HepG2 (cell line): Measurements from ENCODE around the gene POU2F1. TPM values are rescaled to one million over a fixed set of nuclear protein-coding genes. Genes with fewer than 3 reads are reported as not detected.

ENCODE experiments used
- ATAC-seq: fragments of 200-7000 bp; cut with Tn5 transposase; 3 replicates; pipeline ENCODE4 v1.9.1; 2020; ENCODE audit warnings: mild to moderate bottlenecking, moderate library complexity
- BruUV-seq: library from RNA; stranded (reverse); fragments of 400-500 nt; replicated peaks from 2 replicates; lab custom pipeline; 2021; lab: Mats Ljungman, UMichigan
- CTCF ChIA-PET: fragments of 300-600 bp; formaldehyde crosslinking; extraction: SDS; loops from one replicate; lab custom pipeline; 2021; ENCODE audit warnings: low total read pairs, inconsistent platforms, low intra/inter-chr PET ratio; lab: Yijun Ruan, JAX
- POLR2A ChIA-PET: fragments of 350-600 bp; sonication (Branson Sonifier 250); formaldehyde crosslinking; loops from one replicate; lab custom pipeline; 2020; ENCODE audit warnings: antibody characterized with exemption, inconsistent platforms; lab: Yijun Ruan, JAX
- DNase-seq: peaks from one replicate; pipeline ENCODE4 v3.0.0-alpha.2; 2015; ENCODE audit warnings: low spot score
- FAIRE-seq: peaks from 3 replicates; lab custom pipeline; 2011; peaks lifted over from hg19 to GRCh38; lab: Jason Lieb, UNC
- H2AFZ ChIP-seq: one replicate; pipeline ENCODE4 v1.6.1; 2011; ENCODE audit warnings: low read length, inconsistent platforms
- H3K27ac ChIP-seq: fragments of 300-600 bp; 3 replicates; pipeline ENCODE4 v1.8.0; 2011; ENCODE audit warnings: mixed run types, mild to moderate bottlenecking, mixed read lengths, low read length, inconsistent platforms; ENCODE audit not compliant: insufficient read depth; ENCODE audit errors: extremely low read length
- H3K27me3 ChIP-seq, 2 experiments: fragments of 200-600 bp in 1 of 2; 2 replicates in 1 of 2; 3 replicates in 1 of 2; pipeline versions ENCODE4 v1.6.0 to v1.8.0; 2011; ENCODE audit warnings: low read length in 2 of 2, mild to moderate bottlenecking in 2 of 2, moderate library complexity in 2 of 2, inconsistent platforms in 1 of 2; ENCODE audit not compliant: insufficient read depth in 2 of 2, control insufficient read depth in 1 of 2
- H3K36me3 ChIP-seq, 2 experiments: fragments of 200-600 bp in 1 of 2; replicated peaks in 1 of 2; 2 replicates in 1 of 2; 3 replicates in 1 of 2; pipeline versions ENCODE4 v1.5.1 to v1.8.0; 2011; ENCODE audit warnings: low read length in 2 of 2, inconsistent platforms in 1 of 2; ENCODE audit not compliant: insufficient read depth in 2 of 2, control insufficient read depth in 1 of 2
- H3K4me1 ChIP-seq: 2 replicates; pipeline ENCODE4 v1.5.1; 2012; ENCODE audit warnings: low read length, inconsistent platforms; ENCODE audit not compliant: insufficient read depth
- H3K4me2 ChIP-seq: 2 replicates; pipeline ENCODE4 v1.6.0; 2011; ENCODE audit warnings: low read depth, low read length, inconsistent platforms
- H3K4me3 ChIP-seq, 3 experiments: fragments of 200-600 bp in 1 of 3; sonication (generic), shearing (Covaris generic) in 1 of 3; replicated peaks in 1 of 3; 2 replicates each; pipeline ENCODE4 v1.5.1; 2011 to 2016; ENCODE audit warnings: low read length in 3 of 3, inconsistent platforms in 2 of 3, low read depth in 2 of 3, mild to moderate bottlenecking in 2 of 3, control low read depth in 1 of 3, mixed read lengths in 1 of 3; ENCODE audit not compliant: insufficient read depth in 1 of 3
- H3K79me2 ChIP-seq: one replicate; pipeline ENCODE4 v1.6.1; 2011; ENCODE audit warnings: low read length, inconsistent platforms; ENCODE audit not compliant: insufficient read depth
- H3K9ac ChIP-seq: 2 replicates; pipeline ENCODE4 v1.6.0; 2011; ENCODE audit warnings: mild to moderate bottlenecking, low read depth, low read length, inconsistent platforms; ENCODE audit not compliant: insufficient read depth
- H3K9me3 ChIP-seq: 2 replicates; pipeline ENCODE4 v1.5.1; 2012; ENCODE audit warnings: mild to moderate bottlenecking, low read length
- H4K20me1 ChIP-seq: 2 replicates; pipeline ENCODE4 v1.6.0; 2011; ENCODE audit warnings: inconsistent platforms, mild to moderate bottlenecking, low read length, moderate library complexity; ENCODE audit not compliant: insufficient read depth
- ATRX ChIP-seq: sonication (generic); formaldehyde crosslinking; IDR thresholded peaks from 2 replicates; pipeline ENCODE4 v1.4.0; 2020; ENCODE audit warnings: missing genetic modification reagents, borderline replicate concordance
- BATF2 ChIP-seq: sonication (generic); formaldehyde crosslinking; IDR thresholded peaks from 2 replicates; pipeline ENCODE4 v1.8.0; 2022; ENCODE audit warnings: mild to moderate bottlenecking, missing genetic modification reagents, moderate library complexity
- KDM1A ChIP-seq: IDR thresholded peaks from 2 replicates; pipeline ENCODE4 v1.6.1; 2016; ENCODE audit warnings: missing compliant biosample characterization
- MED1 ChIP-seq: sonication (generic); formaldehyde crosslinking; IDR thresholded peaks from 2 replicates; pipeline ENCODE4 v1.4.0; 2020; ENCODE audit warnings: missing genetic modification reagents
- MTF1 ChIP-seq: sonication (generic); formaldehyde crosslinking; IDR thresholded peaks from 2 replicates; pipeline ENCODE4 v1.5.0; 2020; ENCODE audit warnings: missing genetic modification reagents
- RELA ChIP-seq: sonication (generic); formaldehyde crosslinking; IDR thresholded peaks from 2 replicates; pipeline ENCODE4 v1.4.0; 2020; ENCODE audit warnings: missing genetic modification reagents
- RFXANK ChIP-seq: IDR thresholded peaks from 2 replicates; pipeline ENCODE4 v1.6.1; 2016
- SP1 ChIP-seq, 2 experiments: fragments of 450-650 bp in 1 of 2; sonication (generic) in 1 of 2; formaldehyde crosslinking in 1 of 2; IDR thresholded peaks; 2 replicates each; pipeline versions ENCODE4 v1.4.0 to v1.6.1; 2016 to 2020; ENCODE audit warnings: missing genetic modification reagents in 1 of 2
- SRSF4 ChIP-seq: fragments of 200-400 bp; formaldehyde crosslinking; IDR thresholded peaks from one replicate; pipeline ENCODE4 v1.6.1; 2018; ENCODE audit warnings: mild to moderate bottlenecking, low read depth, low read length, moderate library complexity; ENCODE audit not compliant: poor library complexity, severe bottlenecking
- TFE3 ChIP-seq: IDR thresholded peaks from 2 replicates; pipeline ENCODE4 v1.6.1; 2016
- TRAFD1 ChIP-seq: sonication (generic); formaldehyde crosslinking; IDR thresholded peaks from 2 replicates; pipeline ENCODE4 v1.5.1; 2020; ENCODE audit warnings: missing genetic modification reagents, mild to moderate bottlenecking, borderline replicate concordance
- ZNF770 ChIP-seq: sonication (generic); formaldehyde crosslinking; IDR thresholded peaks from 2 replicates; pipeline ENCODE4 v1.5.0; 2020; ENCODE audit warnings: mild to moderate bottlenecking, missing genetic modification reagents
- ZNF879 ChIP-seq: sonication (generic); formaldehyde crosslinking; IDR thresholded peaks from 2 replicates; pipeline ENCODE4 v1.8.1; 2023; ENCODE audit warnings: missing genetic modification reagents
- ZSCAN25 ChIP-seq: sonication (generic); formaldehyde crosslinking; IDR thresholded peaks from 2 replicates; pipeline ENCODE4 v1.8.0; 2022; ENCODE audit warnings: mild to moderate bottlenecking, missing genetic modification reagents
- ZSCAN29 ChIP-seq: sonication (generic); formaldehyde crosslinking; conservative IDR thresholded peaks from 2 replicates; pipeline ENCODE4 v1.4.0; 2020; ENCODE audit warnings: mild to moderate bottlenecking, missing genetic modification reagents
- WGBS: methylation state at CpG from one replicate; pipeline ENCODE4 v1.1.6; 2017; ENCODE audit warnings: low lambda C conversion rate; 5-methylcytosine and 5-hydroxymethylcytosine counted together
- in situ Hi-C: cut with HindIII; loops from 2 replicates; pipeline ENCODE4 v1.10.0; 2017; ENCODE audit warnings: low pct_unique_long_range_greater_than_20kb; ENCODE audit not compliant: extremely low pct_ligation_motif_present
- intact Hi-C: fragments of 100-400 bp; cut with micrococcal nuclease; formaldehyde crosslinking; loops from one replicate; pipeline ENCODE4 v1.10.0; 2022; ENCODE audit not compliant: unreplicated experiment
- polyA plus RNA-seq, 8 experiments: library from polyadenylated mRNA; depleted of rRNA in 3 of 8; stranded (reverse) in 7 of 8; unstranded in 1 of 8; fragments of >200 nt; fragmentation: Illumina TruSeq in 4 of 8; extraction: Trizol in 4 of 8; gene quantifications; 2 replicates each; pipeline versions ENCODE4 v1.2.1 to v1.2.3, GENCODE V29; 2011 to 2016; ENCODE audit warnings: low read depth in 4 of 8, missing spikeins in 1 of 8, mixed read lengths in 1 of 8; ENCODE audit not compliant: insufficient read depth in 1 of 8
- total RNA-seq, 5 experiments: library from RNA; depleted of rRNA; stranded (reverse); fragments of >200 nt; fragmentation: Illumina TruSeq; extraction: Trizol; gene quantifications; 2 replicates each; pipeline ENCODE4 v1.2.3, GENCODE V29; 2016; ENCODE audit warnings: low read depth in 1 of 5
- TF ChIP-seq, protein P1 (sequence below): sonication (generic); formaldehyde crosslinking; IDR thresholded peaks from 2 replicates; pipeline ENCODE4 v1.4.0; 2020; ENCODE audit warnings: missing genetic modification reagents; ENCODE audit errors: not compliant biosample characterization

POU2F1 gene
- total and polyA plus RNA-seq, 2 of the 13 experiments (the other 11 are each of a cell fraction or from before 2014, with no cell fraction given) = 10.2 to 13.0 TPM

GRCh38 chr1:167220537-167221125 lies at the start of gene POU2F1 (continued):
- TF ChIP-seq SP1 (IDR thresholded peaks at IDR 0.05) = no peak
- TF ChIP-seq SP1 (CRISPR knock-in tag; IDR thresholded peaks at IDR 0.05) = no peak
- TF ChIP-seq RFXANK (CRISPR knock-in tag) = no peak
- no peak for TF ChIP-seq KDM1A (CRISPR knock-in tag)
- TF ChIP-seq, all 625 proteins: peak for 66

DNA sequence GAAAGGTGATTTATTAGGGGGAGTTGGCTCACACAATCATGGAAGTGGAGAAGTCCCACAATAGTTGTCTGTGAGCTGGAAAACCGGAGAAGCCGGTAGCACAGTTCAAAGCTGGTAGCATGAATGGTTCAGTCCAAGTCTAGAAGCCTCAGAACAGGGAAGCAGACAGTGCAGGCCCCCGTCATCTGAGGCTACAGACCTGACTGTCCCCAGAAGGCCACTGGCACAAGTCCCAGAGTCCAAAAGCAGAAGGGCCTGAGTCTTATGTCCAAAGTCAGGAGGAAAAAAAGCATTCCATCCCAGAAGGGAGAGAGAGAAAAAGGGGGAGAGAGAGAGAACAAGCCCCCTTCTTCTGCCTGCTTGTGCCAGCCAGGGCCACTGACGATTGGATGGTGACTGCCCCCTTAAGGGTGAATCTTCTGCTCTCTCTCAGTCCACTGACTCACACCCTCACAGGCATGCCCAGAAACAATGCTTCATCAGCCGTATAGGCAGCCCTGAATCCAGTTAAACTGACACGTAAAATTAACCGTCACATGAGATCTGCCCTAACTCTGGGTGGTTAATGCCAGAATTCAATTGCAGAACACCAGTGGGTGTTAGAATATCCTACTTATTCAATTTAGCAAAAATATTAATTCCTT lies 49.3 kb upstream of the POU2F1 start:
- in situ Hi-C loops = no loop called here
- no peak overlapping the region for H3K27ac ChIP-seq
- CTCF ChIA-PET = no interaction called here
- no peaks in the 10 kb centered on the region for H3K4me1 ChIP-seq
- H3K9ac ChIP-seq = no peak overlapping the region
- H3K4me3 ChIP-seq = no peak overlapping the region
- H3K9me3 ChIP-seq = no peaks in the 10 kb centered on the region
- no peaks in the 10 kb centered on the region for H3K79me2 ChIP-seq
- ATAC-seq (no peak), DNase-seq (no peak), FAIRE-seq (no peak)
- WGBS = 4% methylated on average over 7 of the region's 7 CpGs
- H3K36me3 ChIP-seq = no peaks in the 10 kb centered on the region
- no peaks in the 10 kb centered on the region for H4K20me1 ChIP-seq
- POLR2A ChIA-PET = no interaction called here
- H3K27me3 ChIP-seq = peaks cover 0 to 23% of the 10 kb centered on the region in 2 experiments; a peak in 3 of 5 replicates
- intact Hi-C loops = no loop called here
- no TSS peak for BruUV-seq
- no peak overlapping the region for H3K4me2 ChIP-seq
- no peak overlapping the region for H2AFZ ChIP-seq
- TF ChIP-seq ZSCAN29 (CRISPR knock-in tag) (no peak), MED1 (no peak), ATRX (no peak), BATF2 (CRISPR knock-in tag) (no peak), ZNF770 (CRISPR knock-in tag) (no peak), MTF1 (CRISPR knock-in tag) (no peak), ZSCAN25 (CRISPR knock-in tag) (no peak), TFE3 (no peak), TRAFD1 (no peak), RELA (CRISPR knock-in tag) (no peak), ZNF879 (CRISPR knock-in tag) (no peak), SRSF4 (no peak)
- TF ChIP-seq, protein P1, sequence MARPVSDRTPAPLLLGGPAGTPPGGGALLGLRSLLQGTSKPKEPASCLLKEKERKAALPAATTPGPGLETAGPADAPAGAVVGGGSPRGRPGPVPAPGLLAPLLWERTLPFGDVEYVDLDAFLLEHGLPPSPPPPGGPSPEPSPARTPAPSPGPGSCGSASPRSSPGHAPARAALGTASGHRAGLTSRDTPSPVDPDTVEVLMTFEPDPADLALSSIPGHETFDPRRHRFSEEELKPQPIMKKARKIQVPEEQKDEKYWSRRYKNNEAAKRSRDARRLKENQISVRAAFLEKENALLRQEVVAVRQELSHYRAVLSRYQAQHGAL (CRISPR knock-in tag) = no peak
